GM19324 (cell line): ENCODE results near the gene FAM234B.

ENCODE experiments used
- ATAC-seq: cut with Tn5 transposase; IDR thresholded peaks from one replicate; pipeline ENCODE4 v1.9.1; 2021; ENCODE audit warnings: mild to moderate bottlenecking, moderate library complexity; ENCODE audit not compliant: unreplicated experiment, low FRiP score

Gene FAM234B

DNA sequence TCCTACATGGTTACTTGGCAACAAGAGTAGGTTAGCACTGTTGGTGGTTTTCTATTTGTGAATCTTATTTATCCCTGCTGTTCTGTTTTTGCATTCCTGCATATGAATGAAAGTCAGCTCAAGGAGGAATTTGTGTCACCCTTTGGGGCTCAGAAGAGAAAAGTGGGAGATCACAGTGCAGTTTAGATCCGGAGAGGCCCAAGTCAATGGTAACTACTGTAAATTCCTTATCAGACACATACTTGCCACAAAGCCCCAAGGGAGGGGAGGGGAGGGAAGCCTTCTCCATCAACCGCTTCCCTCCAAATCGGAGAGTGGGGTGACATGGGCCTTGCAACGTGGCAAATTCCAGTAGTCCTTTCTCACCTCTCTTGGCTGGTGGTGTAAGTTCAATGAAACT lies 44.3 kb downstream of the FAM234B start:
- no peak for ATAC-seq

GRCh38 chr12:13090054-13090453 lies 45.9 kb downstream of the FAM234B start:
- no peak for ATAC-seq

- no peak for ATAC-seq
These were observed 47.7 kb downstream of the FAM234B start for GRCh38 chr12:13091832-13092231.

- no peak for ATAC-seq
These were observed 49.1 kb downstream of the FAM234B start for GRCh38 chr12:13093191-13093847.

- no peak for ATAC-seq
These were observed 49.7 kb downstream of the FAM234B start for GRCh38 chr12:13093848-13094220.

DNA sequence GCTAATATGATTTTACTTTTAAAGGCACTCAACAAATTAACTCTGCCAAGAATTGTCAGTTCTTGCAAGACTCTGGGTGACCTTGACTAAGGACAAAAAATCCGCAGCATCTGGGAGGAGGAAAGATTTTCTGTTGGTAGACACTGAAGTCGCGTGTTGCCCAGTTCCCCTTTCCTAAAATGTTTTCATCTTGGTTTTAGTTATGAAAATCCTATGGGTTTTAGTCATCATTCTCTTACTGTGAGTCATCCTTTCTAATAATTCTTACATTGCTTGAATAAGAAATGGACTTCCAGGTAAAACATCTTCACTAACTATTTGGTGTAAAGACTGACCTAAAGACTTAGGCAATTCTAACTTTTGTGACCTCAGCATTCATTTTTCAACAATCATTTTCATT lies 50.2 kb downstream of the FAM234B start:
- no peak for ATAC-seq

DNA sequence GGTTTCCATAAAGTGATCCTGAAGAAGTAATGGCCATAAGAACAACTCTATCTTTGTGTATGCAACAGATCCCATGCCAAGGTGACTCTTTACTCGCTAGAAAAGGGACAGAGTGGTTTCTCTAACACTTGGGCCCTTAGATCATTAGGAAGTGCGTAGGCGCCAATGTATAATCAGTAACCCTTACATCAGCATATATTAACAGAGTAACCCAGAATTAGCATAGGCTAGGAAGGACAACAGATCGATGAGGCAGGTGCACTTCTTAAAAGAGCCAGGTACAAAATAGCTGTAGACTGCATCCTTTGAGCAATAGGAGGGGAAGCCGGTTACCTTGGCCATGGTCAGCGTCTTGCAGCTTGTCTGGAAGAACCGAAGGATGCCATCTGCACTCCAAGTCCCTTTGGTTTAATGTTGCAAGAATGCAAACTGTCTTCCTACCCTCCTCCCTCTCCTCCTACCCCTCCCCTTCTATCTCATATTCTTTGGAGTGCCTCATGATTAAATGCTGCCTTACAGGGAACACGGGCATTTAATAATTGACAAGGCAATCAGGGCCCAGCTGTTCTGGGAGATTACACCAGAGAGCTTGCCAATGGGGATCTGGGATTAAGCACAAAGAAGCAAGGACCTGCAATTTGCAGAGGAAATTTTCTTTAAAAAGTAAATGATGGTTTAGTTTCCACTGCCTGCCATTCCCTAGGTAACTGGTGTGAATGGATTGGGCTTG lies 51.2 kb downstream of the FAM234B start:
- no peak for ATAC-seq

- no peak for ATAC-seq
These were observed 53.4 kb downstream of the FAM234B start for GRCh38 chr12:13097491-13098011.

DNA sequence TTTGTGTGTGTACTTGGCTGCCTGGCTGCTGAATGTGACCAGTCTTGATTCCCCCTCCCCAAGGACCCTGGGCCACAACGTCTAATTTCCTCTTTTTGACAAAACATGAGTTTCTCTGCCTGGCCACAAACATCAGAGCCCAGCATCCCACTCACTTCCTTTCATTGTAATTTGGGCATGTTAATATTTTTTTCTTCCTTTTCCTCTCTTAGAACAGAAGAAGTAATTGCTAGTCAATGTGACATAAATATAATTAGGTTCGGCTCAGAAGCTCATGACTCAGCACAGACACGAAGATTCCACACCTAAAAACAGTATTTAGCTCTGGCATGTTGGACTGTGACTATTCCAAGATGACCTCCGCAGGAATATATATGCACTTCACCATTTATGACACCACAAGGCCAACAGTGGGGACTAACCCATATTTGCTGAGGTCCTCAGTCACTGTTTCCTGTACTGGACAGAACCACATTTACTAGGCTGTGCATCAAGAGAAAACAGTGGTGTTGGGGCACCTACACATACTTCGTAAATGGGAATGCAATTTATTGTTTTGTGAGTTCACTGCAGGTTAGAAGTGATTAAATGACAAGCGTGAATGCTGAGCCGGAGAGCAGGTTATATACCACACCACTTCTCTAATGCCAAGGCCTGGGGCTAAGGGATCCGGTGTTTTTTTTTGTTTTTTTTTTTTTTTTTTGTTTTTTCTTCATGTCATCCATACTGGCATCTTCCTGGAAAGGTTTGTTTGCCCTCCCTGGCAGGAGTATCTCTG lies 55.1 kb downstream of the FAM234B start:
- no peak for ATAC-seq

- no peak for ATAC-seq
These were observed 55.8 kb downstream of the FAM234B start for GRCh38 chr12:13099844-13100604.

GRCh38 chr12:13100605-13100881 lies 56.4 kb downstream of the FAM234B start:
- ATAC-seq: no peak

GRCh38 chr12:13100882-13101769 lies 56.9 kb downstream of the FAM234B start:
- peak; percentile 89 for ATAC-seq

- no peak for ATAC-seq
These were observed 57.7 kb downstream of the FAM234B start for GRCh38 chr12:13101821-13102375.

- ATAC-seq: no peak
These were observed 58.4 kb downstream of the FAM234B start for GRCh38 chr12:13102461-13103195.

GRCh38 chr12:13103391-13104033 lies 59.3 kb downstream of the FAM234B start, which contains the start of gene GSG1:
TSS of gene GSG1 (minus strand) at chr12:13103667. CDS start at chr12:13103512, 155 bp downstream.
- ATAC-seq: no peak

GRCh38 chr12:13104409-13104808 lies 60.2 kb downstream of the FAM234B start:
- ATAC-seq: no peak

- ATAC-seq: no peak
These were observed 61.6 kb downstream of the FAM234B start for GRCh38 chr12:13105781-13106180.

DNA sequence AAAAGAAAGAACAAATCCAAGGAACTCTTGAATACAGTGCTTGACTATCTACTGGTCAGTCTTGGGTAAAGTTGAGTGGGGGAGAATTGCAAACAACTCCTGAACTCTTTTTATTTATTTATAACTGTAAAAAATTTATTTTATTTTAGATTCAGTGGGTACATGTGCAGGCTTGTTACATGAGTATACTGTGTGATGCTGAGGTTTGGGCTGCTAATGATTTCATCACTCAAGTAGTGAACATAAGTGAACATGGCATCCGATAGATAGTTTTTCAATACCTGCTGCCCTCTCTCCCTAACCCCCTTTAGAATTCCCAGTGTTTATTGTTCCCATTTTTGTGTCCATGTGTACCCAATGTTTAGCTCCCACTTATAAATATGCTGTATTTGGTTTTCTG lies 62.5 kb downstream of the FAM234B start:
- no peak for ATAC-seq
